ENCODE data around the gene PPP3CA.
"Not testable (repeated sequence)": the region's sequence is repeated elsewhere in the genome, so short reads cannot be mapped to it uniquely, and the experiment has no call there.

Gene PPP3CA

DNA sequence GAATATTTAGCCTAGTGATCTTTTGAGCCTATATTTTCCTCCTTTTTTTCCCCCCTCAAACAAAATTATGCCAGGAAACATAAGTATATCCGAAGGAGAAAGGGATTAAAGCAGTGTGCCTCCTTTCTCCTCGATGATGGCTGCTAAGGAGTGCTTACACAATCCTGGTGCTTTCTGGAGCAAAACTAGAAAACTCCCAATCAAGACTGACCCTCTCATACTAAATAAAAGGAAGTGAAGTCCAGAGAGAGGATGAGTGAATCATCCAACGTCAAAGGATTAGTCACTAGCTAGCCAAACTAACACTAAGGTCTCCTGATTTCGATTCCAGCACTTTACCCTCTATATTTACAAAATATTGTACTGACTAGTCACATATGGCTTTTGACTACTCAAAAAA is 146.8 kb downstream of the PPP3CA start:
- DNase-seq = no peak

DNA sequence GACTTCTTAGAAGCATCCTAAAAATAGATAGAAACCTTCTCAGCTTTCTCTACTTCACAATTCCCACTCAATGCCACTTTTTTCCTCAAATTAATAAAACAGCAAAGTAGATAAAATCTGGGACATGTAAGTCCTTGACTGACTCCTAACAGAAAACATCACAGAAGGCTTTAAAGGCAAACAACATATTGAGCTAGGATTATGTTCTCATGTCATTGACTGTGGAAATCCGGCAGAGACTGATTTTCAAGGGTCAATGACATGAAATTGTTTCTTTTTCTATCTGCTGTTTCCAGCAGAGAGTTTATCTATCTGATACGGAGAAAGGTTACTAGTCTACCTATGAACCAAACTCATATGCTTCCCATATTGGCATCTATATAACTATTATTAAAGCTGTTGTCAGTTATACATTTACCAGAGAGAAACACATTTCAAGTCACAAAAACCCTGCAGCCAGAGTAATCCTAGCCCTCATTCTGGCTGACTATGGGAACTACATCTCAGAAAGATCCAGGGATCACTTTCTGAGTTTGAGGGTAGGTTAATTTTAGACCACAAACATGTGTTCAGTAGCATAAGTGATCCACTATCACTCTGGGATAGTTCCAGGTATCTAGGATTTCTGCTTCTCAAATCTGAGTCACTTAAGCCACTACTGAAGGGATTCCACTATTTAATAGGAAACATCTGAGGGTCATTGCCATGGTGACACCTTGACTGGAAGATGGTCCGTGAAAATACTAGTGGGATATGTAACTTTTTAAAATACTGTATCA is 147.6 kb downstream of the PPP3CA start:
- no peak for DNase-seq

DNA sequence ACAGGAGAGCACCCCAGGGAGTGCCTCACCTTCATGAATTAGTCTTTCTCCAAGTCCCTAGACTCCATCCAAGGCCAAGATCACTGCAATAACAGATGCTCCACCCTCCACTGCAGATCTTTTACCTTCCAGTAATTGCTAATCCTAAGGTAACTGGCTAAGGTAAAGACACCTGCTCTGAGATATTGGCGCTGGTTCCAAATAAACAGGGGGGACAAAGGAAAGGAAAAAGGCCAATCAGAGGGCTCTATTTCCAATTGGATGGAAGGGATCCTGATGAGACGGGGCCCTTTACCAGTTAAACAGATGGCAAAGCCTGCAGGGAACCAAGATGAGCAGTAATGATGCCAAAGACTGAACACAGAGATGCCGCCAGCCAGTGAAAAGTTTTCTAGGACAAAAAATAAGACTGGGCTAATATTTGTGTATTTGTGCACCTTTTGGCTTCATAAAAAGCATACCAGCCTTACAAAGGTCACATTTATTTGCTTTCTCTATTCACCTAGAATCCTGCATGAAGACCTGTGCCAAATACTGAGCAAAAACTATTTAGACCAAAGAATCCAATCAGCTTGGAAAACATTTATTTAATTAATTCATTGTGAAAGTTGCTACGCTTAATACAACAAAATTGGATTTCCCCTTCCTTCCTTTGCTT is 148.5 kb downstream of the PPP3CA start:
- DNase-seq = no peak

DNA sequence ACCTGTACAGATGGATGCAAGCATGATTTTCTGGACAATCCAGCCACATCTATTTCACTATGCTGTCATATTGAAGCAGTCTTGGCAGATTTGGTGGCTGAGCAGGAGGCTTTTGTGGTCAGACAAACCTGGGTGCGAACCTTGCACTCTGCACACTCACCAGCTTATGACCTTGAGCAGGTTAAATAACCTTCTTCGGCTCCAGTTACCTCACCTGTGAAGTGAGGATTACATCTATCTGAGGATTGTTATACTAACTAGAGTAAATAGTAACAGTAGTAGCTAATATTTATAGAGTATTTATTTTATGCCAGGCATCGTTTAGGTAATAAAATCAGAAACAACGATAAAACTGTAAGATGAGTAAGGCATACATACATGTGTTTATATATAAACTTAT is 150.0 kb downstream of the PPP3CA start:
- DNase-seq = no peak

DNA sequence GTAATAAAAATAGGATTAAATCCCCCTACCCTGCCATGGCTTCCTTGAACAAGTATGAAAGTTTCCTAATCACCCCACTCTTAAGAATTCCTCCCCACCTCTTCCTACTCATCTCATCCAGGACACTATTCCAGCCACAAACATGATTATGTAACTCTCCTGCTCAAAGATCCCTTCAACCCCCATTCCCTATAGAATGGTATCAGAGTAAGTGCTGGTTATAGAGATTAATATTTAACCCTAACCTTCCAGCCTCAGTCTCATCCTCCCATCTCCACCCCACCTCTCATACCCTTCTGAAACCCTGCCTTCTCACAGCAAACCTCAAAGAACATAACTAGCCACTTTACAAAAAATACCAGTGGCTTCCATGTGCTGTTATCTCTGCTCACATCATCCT is 155.1 kb downstream of the PPP3CA start:
- DNase-seq = no peak

DNA sequence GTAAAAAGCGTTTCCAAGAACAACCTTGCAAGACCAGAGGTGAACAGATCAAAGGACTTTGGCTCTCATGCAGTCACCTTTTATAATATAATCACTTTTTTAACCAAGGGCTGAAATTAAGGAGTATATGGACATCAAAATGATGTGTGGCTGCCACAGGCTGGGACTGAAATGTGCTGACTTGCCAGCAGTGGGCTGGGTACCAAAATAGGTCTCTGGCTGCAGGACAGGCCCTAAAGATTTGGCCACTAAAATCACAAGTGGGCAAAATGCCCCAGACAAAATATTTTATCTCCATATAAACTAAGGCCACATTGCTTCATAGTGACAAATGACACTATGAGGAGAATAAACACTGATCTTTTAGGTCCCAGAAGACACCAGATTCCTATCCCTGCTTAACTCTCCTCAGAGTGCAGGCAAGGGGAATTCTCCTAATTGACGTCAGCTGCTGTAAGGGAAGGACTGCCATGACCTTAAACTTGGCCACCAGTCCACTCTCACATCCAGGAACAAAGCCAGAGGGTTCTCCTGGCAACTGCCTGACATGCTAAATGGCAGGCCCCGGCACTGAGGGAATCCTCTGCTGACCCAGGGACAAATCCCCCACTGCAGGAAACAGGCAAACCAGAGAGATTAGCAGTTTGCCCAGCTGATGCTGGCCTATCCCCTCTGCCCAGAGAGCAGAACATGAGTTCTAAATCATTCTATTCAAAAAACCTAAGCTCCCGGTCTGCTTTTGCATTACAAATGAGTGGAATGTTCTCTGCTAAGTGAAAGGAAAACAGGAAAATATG is 155.8 kb downstream of the PPP3CA start:
- DNase-seq = no peak

DNA sequence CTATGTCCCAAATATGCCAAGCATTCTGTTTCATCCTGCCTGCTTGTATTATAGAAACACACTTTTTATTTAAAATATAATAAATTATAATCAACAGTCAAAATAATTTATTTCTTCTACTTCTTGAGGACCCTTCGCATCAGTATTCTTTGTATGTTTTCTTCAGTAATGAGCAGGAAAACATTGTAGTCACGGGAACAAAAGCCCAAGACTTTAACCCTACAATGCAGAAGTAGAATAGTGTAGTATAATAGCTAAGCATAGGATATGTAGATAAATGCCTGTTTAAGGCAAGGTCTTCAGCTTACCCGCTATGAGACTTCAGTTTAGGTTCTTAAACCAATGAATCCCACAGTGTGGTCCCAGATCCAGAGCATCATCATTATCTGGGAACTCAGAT is 156.6 kb downstream of the PPP3CA start:
- DNase-seq = no peak

DNA sequence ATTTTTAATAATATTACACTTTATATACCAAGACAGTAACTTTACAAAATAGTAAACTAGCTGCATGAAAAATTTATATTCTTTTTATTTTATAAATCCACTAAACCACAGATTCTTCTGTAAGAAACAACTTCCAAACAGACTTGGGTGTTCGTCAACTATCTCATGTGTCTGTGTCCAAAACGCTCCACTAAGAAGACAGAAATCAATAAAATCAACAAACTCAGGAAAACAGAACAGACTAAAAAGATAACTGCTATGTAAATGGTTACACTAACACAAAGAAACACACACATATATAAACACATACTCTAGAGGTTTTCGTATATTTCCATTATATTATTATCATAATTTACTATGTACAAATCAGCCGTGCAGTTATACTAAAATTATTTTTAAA is 158.4 kb downstream of the PPP3CA start:
- no peak for DNase-seq

DNA sequence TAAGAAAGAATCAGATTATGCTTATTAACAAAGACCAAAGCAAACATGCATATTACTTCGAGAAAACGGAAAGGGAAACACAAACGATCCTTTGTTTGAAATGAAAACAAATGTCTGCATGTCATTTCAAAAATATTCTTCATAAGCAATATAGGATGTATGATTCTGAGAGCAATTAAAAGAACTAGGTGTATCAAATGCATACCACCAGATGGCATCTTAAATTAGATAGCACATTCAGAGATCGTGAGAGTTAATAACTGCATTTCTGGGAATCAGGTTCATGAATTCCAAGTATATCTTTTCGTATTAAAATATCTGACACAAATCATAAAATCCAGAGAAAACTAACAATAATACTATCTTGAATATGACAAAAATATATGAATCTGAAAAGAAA is 159.5 kb downstream of the PPP3CA start:
- no peak for DNase-seq

DNA sequence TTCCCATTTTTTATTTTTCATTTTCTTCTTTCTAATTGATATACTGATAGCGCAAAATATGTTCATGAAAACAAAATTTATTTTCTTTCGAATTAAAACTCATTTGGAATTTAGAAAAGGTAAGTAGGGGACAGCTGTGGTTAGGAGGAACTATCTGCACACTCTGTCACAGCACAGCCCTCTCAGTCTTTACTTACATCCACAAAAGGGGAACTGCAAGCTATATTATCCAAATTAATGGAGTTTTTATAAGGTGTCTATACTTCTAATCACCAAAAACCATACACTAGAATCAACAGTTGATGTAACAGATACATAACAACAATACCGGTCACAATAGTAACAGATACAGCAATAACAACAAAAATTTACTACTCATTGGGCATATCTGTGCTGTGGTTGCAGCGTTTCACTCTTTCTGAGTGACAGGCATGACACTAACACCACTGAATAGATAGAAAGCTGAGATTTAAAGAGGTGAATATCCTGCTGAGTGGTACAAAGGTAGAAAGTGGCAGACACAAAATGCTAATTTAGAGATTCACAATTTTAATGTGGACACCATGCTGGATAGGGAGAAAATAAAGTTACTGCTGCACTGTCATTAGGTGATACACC is 160.7 kb downstream of the PPP3CA start:
- DNase-seq = no peak

DNA sequence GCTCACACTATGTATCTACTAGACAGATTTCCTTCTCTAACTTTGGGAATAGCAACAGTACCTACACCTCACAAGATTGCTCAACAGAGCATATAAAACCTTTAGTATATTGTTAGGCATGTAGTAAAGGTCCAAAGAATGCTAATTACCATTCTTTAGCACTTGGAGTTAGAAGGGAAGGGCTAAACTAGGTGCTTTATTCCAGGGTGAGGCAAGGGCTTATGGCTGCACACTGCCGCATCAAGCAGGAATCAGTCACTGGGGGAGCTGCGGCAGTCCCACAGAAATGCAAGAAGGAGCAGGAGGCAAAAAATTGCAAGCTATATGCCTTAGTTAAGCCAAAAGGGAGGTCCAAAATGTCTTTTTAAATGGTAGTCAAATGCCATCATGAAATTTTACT is 162.7 kb downstream of the PPP3CA start:
- DNase-seq = no peak

DNA sequence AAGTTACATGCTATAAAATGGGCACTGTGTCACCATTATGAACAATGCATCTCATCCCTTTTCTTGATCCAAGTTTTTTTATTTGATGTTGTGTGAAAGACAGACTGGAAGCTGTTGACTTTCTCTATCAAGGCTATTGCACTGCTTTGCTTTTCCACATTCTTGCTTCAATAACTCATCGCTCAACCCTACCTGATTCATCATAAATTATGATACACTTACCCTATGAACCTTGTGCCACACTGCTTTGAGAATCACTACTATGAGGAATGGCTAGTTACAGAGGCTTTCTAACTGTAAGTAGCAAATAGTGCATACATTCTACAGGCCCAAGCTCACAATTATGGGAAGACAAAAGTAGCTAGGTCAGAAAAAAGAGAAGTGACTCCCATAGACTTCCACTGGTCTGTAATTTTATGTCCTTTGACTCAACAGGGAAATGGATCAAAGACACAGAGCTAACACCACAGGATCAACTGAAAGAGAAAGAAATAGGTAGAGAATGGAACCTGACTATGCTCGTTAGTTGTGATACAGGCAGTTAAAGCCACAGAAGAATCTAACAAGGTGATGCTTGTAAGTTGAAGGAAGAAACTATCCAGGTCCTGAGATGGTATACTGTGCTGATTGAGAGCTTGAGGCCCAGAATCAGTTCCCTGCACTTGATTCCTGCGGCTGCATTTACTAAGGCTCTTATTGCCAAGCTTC is 163.5 kb downstream of the PPP3CA start:
- no peak for DNase-seq

DNA sequence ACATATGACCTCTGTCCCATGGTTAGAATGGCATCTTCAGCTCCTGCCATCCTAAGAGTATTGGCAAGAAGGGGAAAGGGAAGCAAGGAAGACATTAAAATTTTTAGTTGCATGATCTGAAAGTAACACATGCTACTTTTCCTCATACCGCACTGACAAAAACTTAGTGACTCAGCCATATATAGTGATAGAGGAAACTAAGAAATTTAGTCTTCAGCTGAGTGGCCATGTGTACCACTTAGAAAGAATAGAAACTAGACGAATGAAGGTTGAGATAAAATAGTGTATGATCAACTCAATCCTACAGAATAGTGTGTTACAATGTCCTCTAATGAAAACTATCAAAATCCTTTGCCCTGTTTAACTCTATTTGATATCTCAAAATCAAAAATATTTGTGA is 164.1 kb downstream of the PPP3CA start:
- DNase-seq = no peak

DNA sequence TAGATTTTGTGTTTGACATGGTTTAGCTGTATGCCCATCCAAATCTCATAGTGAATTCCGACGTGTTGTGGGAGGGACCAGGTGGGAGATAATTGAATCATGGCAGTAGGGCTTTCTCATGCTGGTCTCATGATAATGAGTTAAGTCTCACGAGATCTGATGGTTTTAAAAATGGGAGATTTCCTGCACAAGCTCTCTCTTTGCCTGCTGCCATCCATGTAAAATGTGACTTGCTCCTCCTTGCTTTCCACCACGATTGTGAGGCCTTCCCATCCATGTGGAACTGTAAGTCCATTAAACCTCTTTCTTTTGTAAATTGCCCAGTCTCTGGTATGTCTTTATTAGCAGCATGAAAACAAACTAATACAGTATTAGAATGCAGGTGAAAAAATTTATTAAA is 164.6 kb downstream of the PPP3CA start:
- not testable (repeated sequence) for DNase-seq

DNA sequence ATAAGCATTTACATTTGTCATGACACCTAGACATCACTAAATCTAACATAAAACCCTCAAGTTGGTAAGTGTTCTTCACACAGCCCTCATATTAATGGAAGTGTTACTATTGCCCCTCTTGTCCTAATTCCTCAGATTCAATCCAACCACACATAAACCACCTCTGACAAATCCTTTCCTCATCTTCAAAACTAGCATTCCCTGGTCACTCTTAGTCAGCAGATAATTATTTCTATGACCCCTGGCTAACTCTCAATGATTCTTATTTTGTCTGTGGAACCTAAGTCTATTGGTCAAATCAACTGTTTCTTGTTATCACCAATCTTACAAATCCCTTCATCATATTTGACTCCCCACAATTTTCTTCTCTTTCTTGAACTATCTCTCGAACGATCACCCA is 168.6 kb downstream of the PPP3CA start:
- no peak for DNase-seq

DNA sequence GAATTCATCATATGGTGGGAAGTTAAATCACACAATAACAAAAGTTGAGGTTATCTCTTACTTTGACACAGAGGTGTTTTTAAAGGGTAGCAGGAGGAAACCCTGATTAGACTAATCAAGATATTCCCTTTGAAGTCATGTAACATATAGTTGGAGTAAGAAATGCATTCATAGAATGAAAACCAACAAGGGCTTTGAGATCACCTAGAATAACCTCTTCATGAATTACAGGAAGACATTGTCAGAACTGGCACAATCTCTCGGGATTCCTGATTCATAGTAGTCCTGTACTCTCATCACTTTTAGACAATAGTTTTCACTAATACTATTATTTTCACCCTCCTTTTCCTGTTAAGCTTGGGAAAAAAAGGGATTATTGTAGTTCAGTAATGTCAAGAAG is 170.2 kb downstream of the PPP3CA start:
- DNase-seq = no peak

DNA sequence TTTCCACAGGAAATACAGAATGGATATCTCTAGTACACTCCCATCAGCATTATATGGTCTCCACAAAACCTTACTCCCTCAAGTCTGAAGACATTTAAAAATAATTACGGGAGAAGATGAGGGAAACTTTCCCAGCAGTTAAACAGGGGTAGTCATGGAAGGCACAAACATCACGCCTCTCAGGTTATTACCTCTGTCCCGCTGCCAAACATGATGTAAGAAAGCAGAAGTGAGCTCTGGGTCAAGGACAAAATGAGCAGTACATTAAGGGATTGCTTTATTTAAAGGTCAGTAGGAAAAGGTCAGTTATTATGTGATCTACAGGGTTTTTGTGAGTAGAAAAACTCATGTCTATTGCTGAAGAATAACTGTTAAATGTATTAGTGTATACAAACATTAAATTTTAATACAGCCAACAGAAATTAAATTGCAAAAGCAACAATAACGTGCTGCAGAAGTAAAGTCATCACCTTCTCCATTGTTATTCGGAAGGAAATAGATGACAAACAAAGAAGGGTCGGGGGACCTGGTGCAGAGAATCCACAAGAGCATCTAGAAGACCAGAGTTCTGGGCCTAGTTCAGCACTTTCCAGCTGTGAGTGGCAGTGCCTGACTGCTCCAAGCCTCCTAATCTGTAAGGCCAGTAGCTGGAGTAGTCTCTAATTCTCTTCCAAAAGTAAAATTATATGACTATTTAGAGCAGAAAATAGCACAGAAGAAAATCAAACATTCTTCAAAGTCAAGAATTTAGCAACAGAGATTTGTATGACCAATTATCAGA is 171.2 kb downstream of the PPP3CA start:
- no peak for DNase-seq

DNA sequence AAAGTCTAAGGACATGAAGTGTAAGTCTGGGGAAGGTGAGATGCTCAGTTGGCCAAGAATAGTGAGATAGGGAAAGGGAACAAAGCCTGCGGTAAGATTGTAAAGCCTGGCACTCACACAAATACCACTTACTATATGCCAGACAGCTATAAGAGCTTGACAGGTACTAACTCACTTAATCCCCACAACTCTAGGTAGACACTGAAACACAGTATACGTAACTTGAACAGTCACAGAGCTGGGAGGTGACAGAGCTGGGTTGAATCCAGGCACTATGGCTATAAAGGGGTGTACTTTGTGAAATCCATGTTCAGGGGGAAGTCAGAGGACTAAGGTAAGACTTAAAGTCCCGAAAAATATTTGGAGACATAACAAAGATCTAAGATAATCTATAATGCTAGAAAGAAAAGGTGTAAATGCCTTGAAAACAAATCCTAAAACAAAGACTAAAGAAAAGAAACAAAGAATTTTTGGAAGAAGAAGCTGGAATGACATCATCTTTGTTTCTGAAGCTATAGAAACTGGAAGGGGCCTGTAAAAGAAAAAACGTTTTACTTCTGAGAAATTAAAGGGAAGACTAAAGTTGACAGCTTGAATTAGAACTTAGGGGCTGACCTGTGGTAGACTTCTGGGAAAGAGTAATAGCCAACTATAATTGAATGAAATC is 172.5 kb downstream of the PPP3CA start:
- DNase-seq = no peak

DNA sequence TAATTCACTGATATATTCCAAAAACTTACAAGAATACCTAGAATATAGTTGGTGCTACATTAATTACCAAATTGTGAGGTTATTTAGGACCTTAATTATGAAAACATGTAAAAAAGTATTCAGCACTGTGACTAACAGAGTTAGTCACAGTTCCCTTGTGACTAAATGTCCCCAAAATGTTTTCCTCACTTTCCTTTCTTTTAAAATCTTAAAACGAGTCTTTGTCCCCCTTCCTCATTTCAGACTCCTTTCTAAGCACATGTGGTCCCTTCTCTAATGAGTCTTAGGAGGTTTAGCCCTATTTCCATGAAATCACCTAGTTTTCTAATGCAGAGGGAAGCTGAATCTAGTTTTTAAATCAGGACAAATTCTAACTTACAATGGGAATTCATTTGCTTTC is 175.0 kb downstream of the PPP3CA start:
- no peak for DNase-seq

DNA sequence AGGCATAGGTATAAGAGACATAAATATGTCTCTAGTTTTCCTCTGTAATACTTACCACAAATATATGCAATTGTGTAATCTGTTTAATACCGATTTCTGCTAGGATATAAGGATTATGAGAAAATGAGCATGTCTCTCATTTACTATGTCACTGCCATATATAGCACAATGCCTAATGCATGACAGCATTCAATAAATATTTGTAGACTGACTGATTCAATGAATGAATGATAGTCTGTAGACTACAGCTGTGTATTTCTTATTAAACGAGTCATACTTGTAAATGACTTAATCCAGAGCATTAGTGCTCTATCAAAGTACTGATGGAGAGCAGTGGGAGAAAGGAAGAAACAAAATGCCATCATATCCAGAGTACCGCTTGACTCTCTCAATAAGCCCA is 175.6 kb downstream of the PPP3CA start:
- DNase-seq = no peak

Data from CD4-positive, alpha-beta T cell treated with Interleukin-17A for 4 hours (primary cell).